HEK293 (cell line): ENCODE data around the gene NEURL1.

Experiments used
- AEBP2 ChIP-seq: fragments of 450-650 bp; formaldehyde crosslinking; IDR thresholded peaks from 2 replicates; pipeline ENCODE4 v1.5.1; 2016; ENCODE audit warnings: missing biosample characterization, missing genetic modification characterization, borderline replicate concordance
- CTCF ChIP-seq: fragments of 450-650 bp; formaldehyde crosslinking; IDR thresholded peaks from 2 replicates; pipeline ENCODE4 v1.5.1; 2016; ENCODE audit warnings: missing biosample characterization, missing genetic modification characterization
- REST ChIP-seq: fragments of 450-650 bp; formaldehyde crosslinking; IDR thresholded peaks from 2 replicates; pipeline ENCODE4 v1.5.1; 2016; ENCODE audit warnings: missing biosample characterization, missing genetic modification characterization
- YY1 ChIP-seq: fragments of 450-650 bp; formaldehyde crosslinking; IDR thresholded peaks from 2 replicates; pipeline ENCODE4 v1.5.1; 2018; ENCODE audit warnings: missing biosample characterization, missing genetic modification characterization
- ZBTB49 ChIP-seq: fragments of 450-650 bp; formaldehyde crosslinking; IDR thresholded peaks from 2 replicates; pipeline ENCODE4 v1.5.1; 2016; ENCODE audit warnings: missing biosample characterization, missing genetic modification characterization, low read depth
- ZNF239 ChIP-seq: fragments of 450-650 bp; formaldehyde crosslinking; IDR thresholded peaks from 2 replicates; pipeline ENCODE4 v1.5.1; 2016; ENCODE audit warnings: missing biosample characterization, missing genetic modification characterization
- ZNF248 ChIP-seq: fragments of 450-650 bp; formaldehyde crosslinking; IDR thresholded peaks from 2 replicates; pipeline ENCODE4 v1.5.1; 2017; ENCODE audit warnings: missing biosample characterization, missing genetic modification characterization
- ZNF335 ChIP-seq: fragments of 450-650 bp; formaldehyde crosslinking; conservative IDR thresholded peaks from 2 replicates; pipeline ENCODE4 v1.5.1; 2016; ENCODE audit warnings: missing biosample characterization, missing genetic modification characterization
- ZNF629 ChIP-seq: fragments of 450-650 bp; formaldehyde crosslinking; IDR thresholded peaks from 2 replicates; pipeline ENCODE4 v1.5.1; 2017; ENCODE audit warnings: missing biosample characterization, missing genetic modification characterization
- ZNF670 ChIP-seq: fragments of 450-650 bp; formaldehyde crosslinking; IDR thresholded peaks from 2 replicates; pipeline ENCODE4 v1.5.1; 2016; ENCODE audit warnings: missing biosample characterization, missing genetic modification characterization, low read depth

GRCh38 chr10:103571656-103571975, 78.1 kb downstream of the NEURL1 start:
- TF ChIP-seq ZNF629 (tag by site-specific recombination) (no peak), ZNF670 (tag by site-specific recombination) (no peak), ZNF248 (tag by site-specific recombination) (no peak), REST (tag by site-specific recombination) (no peak), CTCF (tag by site-specific recombination) (no peak), AEBP2 (tag by site-specific recombination) (no peak), ZNF239 (no peak), ZBTB49 (tag by site-specific recombination) (no peak), YY1 (no peak), ZNF335 (tag by site-specific recombination) (no peak)
